Stimulated activated naive CD8-positive, alpha-beta T cell treated with anti-CD3 and anti-CD28 coated beads, Interleukin-15, Interleukin-2, amounts not matched to agents 100 ng/mL and 50 ng/mL, for 24 hours (primary cell): ENCODE data around the gene ATP6V0A1.
A peak's percentile ranks its signal among the peaks of the same experiment; 100 is the strongest.
"Not testable (repeated sequence)": the region's sequence is repeated elsewhere in the genome, so short reads cannot be mapped to it uniquely, and the experiment has no call there.

ENCODE experiments used
- H3K27ac Mint-ChIP-seq: one replicate; pipeline ENCODE4 v1.8.0; 2021; ENCODE audit warnings: mild to moderate bottlenecking, mixed read lengths
- H3K27me3 Mint-ChIP-seq: one replicate; pipeline ENCODE4 v1.8.0; 2021; ENCODE audit warnings: mixed read lengths
- H3K36me3 Mint-ChIP-seq: one replicate; pipeline ENCODE4 v1.8.0; 2021; ENCODE audit warnings: low read depth, mixed read lengths
- H3K4me1 Mint-ChIP-seq: one replicate; pipeline ENCODE4 v1.8.0; 2021; ENCODE audit warnings: low read depth, mixed read lengths
- H3K4me3 Mint-ChIP-seq: one replicate; pipeline ENCODE4 v1.8.0; 2021; ENCODE audit warnings: mild to moderate bottlenecking, mixed read lengths
- H3K9me3 Mint-ChIP-seq: one replicate; pipeline ENCODE4 v1.8.0; 2021; ENCODE audit warnings: mixed read lengths

Gene ATP6V0A1

DNA sequence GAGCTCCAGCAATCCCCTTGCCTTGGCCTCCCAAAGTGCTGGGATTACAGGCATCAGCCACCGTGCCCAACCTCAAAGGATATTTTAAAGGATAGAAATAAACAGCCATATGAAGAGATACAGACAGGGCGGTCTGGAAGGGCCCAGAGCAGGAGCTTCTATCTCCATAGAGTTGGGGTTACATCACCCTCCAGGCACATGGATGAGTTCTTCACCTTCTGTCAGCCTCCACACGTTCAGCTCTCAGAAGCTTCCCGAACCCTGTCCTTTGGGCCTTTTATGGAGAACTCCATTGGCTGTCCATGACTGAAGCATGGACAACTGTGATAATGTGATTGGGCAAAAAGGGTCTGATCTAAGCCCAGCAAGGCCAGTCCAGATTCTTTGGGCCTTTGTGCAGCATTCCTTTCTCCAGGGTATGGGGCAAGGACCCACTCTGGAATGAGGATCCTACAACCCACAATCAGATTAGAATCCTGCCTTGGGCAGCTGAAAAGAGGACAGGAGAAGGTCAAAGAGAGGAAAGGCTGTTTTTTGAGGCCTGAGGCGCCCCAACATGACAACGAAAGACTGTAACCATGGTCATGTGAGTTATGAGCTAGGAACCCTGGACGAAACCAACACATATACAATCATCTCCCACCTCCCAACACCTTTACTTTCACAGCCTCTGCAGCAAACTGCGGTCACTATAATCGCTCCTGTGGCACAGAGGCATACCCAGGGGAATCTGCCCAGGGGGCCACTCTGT lies 87.3 kb downstream of the ATP6V0A1 start:
- H3K27ac Mint-ChIP-seq, H3K27me3 Mint-ChIP-seq, H3K4me3 Mint-ChIP-seq, H3K9me3 Mint-ChIP-seq: not testable (repeated sequence)
- H3K36me3 Mint-ChIP-seq, result peaks cover 11% of the 10 kb centered on the region
- peaks cover 16% of the 10 kb centered on the region for H3K4me1 Mint-ChIP-seq

GRCh38 chr17:42547001-42547461 lies 88.4 kb downstream of the ATP6V0A1 start:
- Mint-ChIP-seq H3K4me1 (peaks cover 8% of the 10 kb centered on the region), H3K27me3 (no peaks in the 10 kb centered on the region), H3K36me3 (peaks cover 8% of the 10 kb centered on the region), H3K4me3 (no peak overlapping the region), H3K27ac (no peak overlapping the region), H3K9me3 (no peaks in the 10 kb centered on the region)

GRCh38 chr17:42547698-42548069 lies 89.0 kb downstream of the ATP6V0A1 start:
- H3K9me3 Mint-ChIP-seq, result no peaks in the 10 kb centered on the region
- peaks cover 8% of the 10 kb centered on the region for H3K4me1 Mint-ChIP-seq
- H3K27me3 Mint-ChIP-seq, result no peaks in the 10 kb centered on the region
- H3K27ac Mint-ChIP-seq, result no peak overlapping the region
- H3K36me3 Mint-ChIP-seq, result peaks cover 8% of the 10 kb centered on the region
- H3K4me3 Mint-ChIP-seq, result no peak overlapping the region

DNA sequence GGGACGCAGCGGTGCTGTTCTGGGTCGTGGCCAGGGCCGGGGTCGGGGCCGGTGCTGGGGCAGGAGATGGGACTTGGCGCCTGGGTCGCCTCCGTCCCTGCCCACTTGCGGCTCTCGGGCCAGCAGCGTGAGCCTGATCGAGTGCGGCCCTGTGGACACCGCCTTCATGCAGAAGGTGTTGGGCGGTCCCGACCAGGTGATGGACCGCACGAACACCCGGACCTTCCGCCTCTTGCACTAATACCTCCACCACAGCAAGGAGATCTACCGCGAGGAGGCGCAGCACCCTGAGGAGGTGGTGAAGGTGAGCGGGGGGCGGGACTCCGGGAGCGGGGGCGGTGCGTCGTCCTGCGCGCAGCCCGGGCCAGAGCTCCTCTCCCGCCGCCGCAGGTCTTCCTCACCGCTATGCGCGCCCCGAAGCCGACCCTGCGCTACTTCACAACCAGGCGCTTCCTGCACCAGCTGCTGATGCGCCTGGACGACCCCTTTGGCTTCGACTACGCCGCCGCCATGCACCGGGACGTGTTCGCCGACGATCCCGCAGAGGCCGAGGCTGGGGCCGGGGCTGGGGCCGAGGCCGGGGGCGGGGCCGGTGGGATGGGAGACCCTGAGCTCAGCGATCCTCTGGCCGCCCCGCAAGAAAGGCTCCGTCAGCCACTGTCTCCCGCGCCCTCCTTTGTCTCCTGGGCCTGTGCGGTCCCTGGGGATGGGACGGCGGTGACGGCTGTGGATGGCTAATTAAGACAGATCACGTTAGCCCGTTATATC lies 89.6 kb downstream of the ATP6V0A1 start:
- H3K4me3 Mint-ChIP-seq, result peak overlapping the region; percentile 41
- H3K4me1 Mint-ChIP-seq, result peaks cover 10% of the 10 kb centered on the region
- H3K27me3 Mint-ChIP-seq, result no peaks in the 10 kb centered on the region
- no peak overlapping the region for H3K27ac Mint-ChIP-seq
- no peaks in the 10 kb centered on the region for H3K9me3 Mint-ChIP-seq
- peaks cover 8% of the 10 kb centered on the region for H3K36me3 Mint-ChIP-seq

GRCh38 chr17:42548993-42549755 lies 90.5 kb downstream of the ATP6V0A1 start:
- Mint-ChIP-seq H3K9me3 (no peaks in the 10 kb centered on the region), H3K27me3 (no peaks in the 10 kb centered on the region), H3K4me3 (peak overlapping the region; percentile 21), H3K4me1 (peaks cover 17% of the 10 kb centered on the region), H3K36me3 (peaks cover 8% of the 10 kb centered on the region), H3K27ac (no peak overlapping the region)

DNA sequence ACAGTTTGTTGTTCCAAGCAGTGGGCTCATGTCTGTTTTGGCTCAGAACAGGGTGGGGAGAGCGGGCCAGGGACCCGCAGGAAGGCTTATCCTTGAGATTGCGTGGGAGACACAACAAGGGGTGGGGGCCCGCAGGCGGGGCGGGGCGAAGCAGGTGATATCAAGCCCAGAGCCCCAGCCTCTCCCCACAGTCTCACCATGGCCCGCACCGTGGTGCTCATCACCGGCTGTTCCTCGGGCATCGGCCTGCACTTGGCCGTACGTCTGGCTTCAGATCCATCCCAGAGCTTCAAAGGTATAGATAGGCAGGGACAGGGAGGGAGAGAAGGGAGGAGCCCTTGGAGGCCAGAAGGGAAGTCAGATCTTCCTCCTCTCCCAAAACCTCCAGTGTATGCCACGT lies 94.1 kb downstream of the ATP6V0A1 start, which contains the start of gene HSD17B1:
Gene HSD17B1 (plus strand): TSS at position 188 of the 400 bp plus-strand sequence. CDS start 11 bp downstream, at position 199.
- not testable (repeated sequence) for H3K27me3 Mint-ChIP-seq, H3K36me3 Mint-ChIP-seq, H3K9me3 Mint-ChIP-seq
- Mint-ChIP-seq H3K4me3 (peak within 1 kb of the TSS; percentile 90), H3K27ac (peak within 1 kb of the TSS; percentile 58), H3K4me1 (peaks cover 27% of the 10 kb centered on the region)

- Mint-ChIP-seq H3K27ac (peak overlapping the region; percentile 26), H3K9me3 (no peaks in the 10 kb centered on the region), H3K4me1 (peaks cover 27% of the 10 kb centered on the region)
Observed at GRCh38 chr17:42553161-42553818, 94.6 kb downstream of the ATP6V0A1 start.

GRCh38 chr17:42553866-42554249 lies 95.2 kb downstream of the ATP6V0A1 start:
- H3K36me3 Mint-ChIP-seq, result peaks cover 4% of the 10 kb centered on the region
- no peaks in the 10 kb centered on the region for H3K9me3 Mint-ChIP-seq
- no peaks in the 10 kb centered on the region for H3K27me3 Mint-ChIP-seq
- H3K4me1 Mint-ChIP-seq, result peaks cover 25% of the 10 kb centered on the region
- H3K27ac Mint-ChIP-seq, result peak overlapping the region; percentile 89
- peak overlapping the region; percentile 90 for H3K4me3 Mint-ChIP-seq

More at GRCh38 chr17:42553161-42553818, 94.6 kb downstream of the ATP6V0A1 start:
- Mint-ChIP-seq H3K4me3 (peak overlapping the region; percentile 90), H3K27me3 (no peaks in the 10 kb centered on the region), H3K36me3 (peaks cover 4% of the 10 kb centered on the region)

DNA sequence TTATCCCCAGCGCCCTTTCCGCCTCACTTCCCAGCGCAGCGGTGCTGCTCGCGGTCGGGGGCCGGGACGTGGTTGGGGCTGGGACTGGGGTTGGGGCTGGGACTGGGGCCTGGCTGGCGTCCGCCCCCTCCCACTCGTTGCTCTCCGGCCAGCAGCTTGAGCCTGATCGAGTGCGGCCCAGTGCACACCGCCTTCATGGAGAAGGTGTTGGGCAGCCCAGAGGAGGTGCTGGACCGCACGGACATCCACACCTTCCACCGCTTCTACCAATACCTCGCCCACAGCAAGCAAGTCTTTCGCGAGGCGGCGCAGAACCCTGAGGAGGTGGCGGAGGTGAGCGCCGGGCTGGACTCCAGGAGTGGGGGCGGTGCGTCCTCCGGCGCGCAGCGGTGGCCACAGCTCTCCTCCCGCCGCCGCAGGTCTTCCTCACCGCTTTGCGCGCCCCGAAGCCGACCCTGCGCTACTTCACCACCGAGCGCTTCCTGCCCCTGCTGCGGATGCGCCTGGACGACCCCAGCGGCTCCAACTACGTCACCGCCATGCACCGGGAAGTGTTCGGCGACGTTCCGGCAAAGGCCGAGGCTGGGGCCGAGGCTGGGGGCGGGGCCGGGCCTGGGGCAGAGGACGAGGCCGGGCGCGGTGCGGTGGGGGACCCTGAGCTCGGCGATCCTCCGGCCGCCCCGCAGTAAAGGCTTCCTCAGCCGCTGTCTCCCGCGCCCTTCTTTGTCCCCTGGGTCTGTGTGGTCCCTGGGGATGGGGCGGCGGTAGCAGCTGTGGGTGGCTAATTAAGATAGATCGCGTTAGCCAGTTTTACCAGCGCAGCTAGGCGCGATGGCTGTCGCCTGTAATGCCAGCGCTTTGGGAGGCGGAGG lies 95.8 kb downstream of the ATP6V0A1 start:
- Mint-ChIP-seq H3K36me3 (peaks cover 4% of the 10 kb centered on the region), H3K4me1 (peaks cover 19% of the 10 kb centered on the region), H3K27ac (peak overlapping the region; percentile 89), H3K4me3 (peak overlapping the region; percentile 90), H3K27me3 (no peaks in the 10 kb centered on the region), H3K9me3 (no peaks in the 10 kb centered on the region)

DNA sequence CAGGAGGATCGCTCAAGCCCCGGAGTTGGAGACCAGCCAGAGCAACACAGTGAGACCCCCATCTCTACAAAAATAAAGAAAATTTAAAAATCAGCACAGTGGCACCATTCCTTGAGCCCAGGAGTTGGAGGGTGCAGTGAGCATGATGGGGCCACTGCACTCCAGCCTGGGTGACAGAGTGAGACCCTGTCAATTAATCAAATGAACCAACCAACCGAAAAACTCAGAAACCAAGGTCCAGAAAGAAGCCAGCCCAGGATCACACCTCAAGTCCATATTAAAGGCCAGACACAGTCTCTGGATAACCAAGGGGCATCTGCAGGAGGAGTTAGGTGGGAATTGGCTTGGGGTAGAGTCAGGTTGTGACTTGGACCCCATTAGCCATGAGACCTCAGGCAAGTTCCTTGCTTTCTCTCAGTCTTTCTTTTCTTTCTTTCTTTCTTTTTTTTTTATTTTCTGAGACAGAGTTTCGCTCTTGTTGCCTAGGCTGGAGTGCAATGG lies 96.5 kb downstream of the ATP6V0A1 start:
- Mint-ChIP-seq H3K36me3 (peaks cover 4% of the 10 kb centered on the region), H3K4me1 (peaks cover 19% of the 10 kb centered on the region), H3K27me3 (no peaks in the 10 kb centered on the region), H3K4me3 (peak overlapping the region; percentile 90), H3K27ac (peak overlapping the region; percentile 89), H3K9me3 (no peaks in the 10 kb centered on the region)

DNA sequence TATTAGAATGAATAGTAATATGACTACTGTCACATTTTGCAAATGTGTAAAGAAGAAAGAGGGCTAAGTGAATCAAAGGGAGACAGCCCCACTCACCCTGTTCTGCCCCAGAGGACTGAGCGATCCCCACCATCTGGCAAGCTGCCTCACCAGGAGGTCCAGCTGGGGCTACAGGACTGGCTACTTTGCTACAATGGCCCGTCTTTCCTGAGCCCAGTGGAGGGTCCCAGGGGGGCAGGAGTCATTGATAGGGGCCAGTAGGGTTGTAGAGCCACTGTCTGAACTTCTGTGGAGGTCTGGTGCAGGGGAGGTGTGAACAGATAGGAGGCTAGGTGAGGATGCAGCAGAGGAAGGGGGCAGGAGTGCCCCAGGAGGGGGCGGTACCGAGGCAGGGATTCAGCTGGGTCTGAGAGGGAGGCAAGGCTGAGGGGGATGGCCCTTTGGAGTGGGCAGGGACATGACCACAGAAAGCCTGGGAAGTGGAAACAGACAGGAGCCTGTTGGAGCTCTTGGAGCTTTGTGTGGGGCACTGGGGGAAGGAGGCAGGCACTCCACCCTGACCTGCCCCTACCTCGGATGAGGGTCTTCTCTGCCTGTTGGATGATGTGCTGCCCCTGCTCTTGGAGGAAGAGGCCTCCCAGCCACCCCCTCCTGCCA lies 97.4 kb downstream of the ATP6V0A1 start:
- H3K36me3 Mint-ChIP-seq, H3K4me3 Mint-ChIP-seq, H3K9me3 Mint-ChIP-seq, H3K27ac Mint-ChIP-seq, H3K27me3 Mint-ChIP-seq: not testable (repeated sequence)
- H3K4me1 Mint-ChIP-seq, result peaks cover 25% of the 10 kb centered on the region

DNA sequence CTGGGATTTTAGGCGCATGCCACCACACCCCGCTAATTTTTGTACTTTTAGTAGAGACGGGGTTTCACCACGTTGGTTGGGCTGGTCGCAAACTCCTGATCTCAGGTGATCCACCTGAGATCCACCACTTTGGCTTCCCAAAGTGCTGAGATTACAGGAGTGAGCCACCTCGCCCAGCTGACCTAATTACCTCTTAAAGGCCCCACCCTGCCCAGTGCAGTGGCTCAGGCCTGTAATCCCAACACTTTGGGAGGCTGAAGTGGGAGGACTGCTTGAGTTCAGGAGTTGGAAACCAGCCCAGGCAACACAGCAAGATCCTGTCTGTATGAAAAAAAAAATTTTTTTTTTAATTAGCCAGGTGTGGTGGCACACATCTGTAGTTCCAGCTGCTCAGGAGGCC lies 100.4 kb downstream of the ATP6V0A1 start:
- Mint-ChIP-seq H3K36me3 (peaks cover 10% of the 10 kb centered on the region), H3K4me1 (peaks cover 39% of the 10 kb centered on the region), H3K9me3 (no peaks in the 10 kb centered on the region), H3K27ac (no peak overlapping the region), H3K27me3 (no peaks in the 10 kb centered on the region), H3K4me3 (no peak overlapping the region)

DNA sequence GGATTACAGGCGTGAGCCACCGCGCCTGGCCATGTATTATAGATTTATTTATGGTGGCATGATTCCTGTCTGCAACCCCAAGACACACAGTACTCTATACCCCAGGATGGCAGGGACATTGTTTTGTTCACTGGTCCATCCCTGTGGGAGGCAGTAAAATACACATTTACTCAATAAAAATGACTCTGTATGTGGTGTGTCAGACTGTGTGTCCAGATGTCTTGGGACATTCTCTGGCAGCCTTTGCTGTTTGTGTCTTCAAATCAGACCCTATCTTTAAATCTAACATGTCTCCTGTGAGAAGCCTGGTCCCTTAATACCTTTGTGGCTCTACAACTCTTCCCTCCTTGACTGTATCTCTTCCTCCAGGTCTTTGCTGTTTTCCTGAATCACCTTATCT lies 101.6 kb downstream of the ATP6V0A1 start:
- Mint-ChIP-seq H3K9me3 (no peaks in the 10 kb centered on the region), H3K4me1 (peaks cover 36% of the 10 kb centered on the region), H3K36me3 (peaks cover 10% of the 10 kb centered on the region), H3K27me3 (no peaks in the 10 kb centered on the region), H3K27ac (peak overlapping the region; percentile 7), H3K4me3 (no peak overlapping the region)
